Right forelimb (tissue), 1 donor: ENCODE measurements around the gene CLEC1A.
"Not testable (repeated sequence)": the region's sequence is repeated elsewhere in the genome, so short reads cannot be mapped to it uniquely, and the experiment has no call there.

Experiments used
- DNase-seq: peaks from one replicate; pipeline ENCODE4 v3.0.0-alpha.2; 2018

CLEC1A gene

GRCh38 chr12:10033783-10034545, 64.8 kb downstream of the CLEC1A start:
- no peak for DNase-seq

- DNase-seq = no peak
These were observed 67.0 kb downstream of the CLEC1A start for GRCh38 chr12:10031771-10032175.

- DNase-seq = no peak
These were observed 67.5 kb downstream of the CLEC1A start for GRCh38 chr12:10031321-10031720.

- DNase-seq = no peak
These were observed 68.3 kb downstream of the CLEC1A start, which contains the start of gene CLEC9A for GRCh38 chr12:10030446-10030845. Gene CLEC9A, plus strand, starts transcription at chr12:10030682. Its CDS starts 22,006 bp downstream, at chr12:10052688.

- no peak for DNase-seq
These were observed 71.1 kb downstream of the CLEC1A start for GRCh38 chr12:10027721-10028120.

- no peak for DNase-seq
These were observed 71.5 kb downstream of the CLEC1A start for GRCh38 chr12:10027311-10027710.

- not testable (repeated sequence) for DNase-seq
These were observed 72.1 kb downstream of the CLEC1A start for GRCh38 chr12:10026666-10027065.

- DNase-seq = no peak
These were observed 73.5 kb downstream of the CLEC1A start for GRCh38 chr12:10025236-10025635.

GRCh38 chr12:10021342-10021741, 77.4 kb downstream of the CLEC1A start:
- no peak for DNase-seq
